Loucy (cell line): ENCODE data around the gene EPHB6.

Source experiments
- EZH2phosphoT487 ChIP-seq: fragments of 200-600 bp; IDR thresholded peaks from 2 replicates; pipeline ENCODE4 v1.6.1; 2018; ENCODE audit warnings: antibody characterized with exemption, mild to moderate bottlenecking, moderate library complexity, borderline replicate concordance
- TF ChIP-seq, protein P1 (sequence below): fragments of 200-600 bp; sonication (generic); conservative IDR thresholded peaks from 2 replicates; pipeline ENCODE4 v1.5.1; 2014; ENCODE audit warnings: mild to moderate bottlenecking, antibody characterized with exemption, low read length

DNA sequence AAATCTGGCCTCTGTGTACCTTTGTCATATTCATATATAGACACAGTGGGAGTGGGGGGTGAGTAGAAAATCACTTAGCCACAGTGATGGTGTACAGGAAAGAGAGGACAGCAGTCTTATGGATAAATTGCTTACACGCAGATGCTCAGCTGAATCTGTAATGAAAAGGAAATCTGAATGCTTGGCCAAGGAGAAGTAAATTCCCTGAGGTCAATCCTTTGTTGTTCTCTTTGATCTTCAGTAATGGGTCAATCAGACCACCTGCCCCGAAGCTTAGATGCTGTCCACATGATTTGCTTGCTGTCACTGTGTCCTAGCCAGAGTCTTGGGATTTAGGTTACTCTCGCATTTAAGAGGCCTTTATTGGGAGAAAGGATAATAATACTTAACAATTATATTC is 18.4 kb upstream of the EPHB6 start:
- no peak for TF ChIP-seq EZH2phosphoT487
- TF ChIP-seq, protein P1, sequence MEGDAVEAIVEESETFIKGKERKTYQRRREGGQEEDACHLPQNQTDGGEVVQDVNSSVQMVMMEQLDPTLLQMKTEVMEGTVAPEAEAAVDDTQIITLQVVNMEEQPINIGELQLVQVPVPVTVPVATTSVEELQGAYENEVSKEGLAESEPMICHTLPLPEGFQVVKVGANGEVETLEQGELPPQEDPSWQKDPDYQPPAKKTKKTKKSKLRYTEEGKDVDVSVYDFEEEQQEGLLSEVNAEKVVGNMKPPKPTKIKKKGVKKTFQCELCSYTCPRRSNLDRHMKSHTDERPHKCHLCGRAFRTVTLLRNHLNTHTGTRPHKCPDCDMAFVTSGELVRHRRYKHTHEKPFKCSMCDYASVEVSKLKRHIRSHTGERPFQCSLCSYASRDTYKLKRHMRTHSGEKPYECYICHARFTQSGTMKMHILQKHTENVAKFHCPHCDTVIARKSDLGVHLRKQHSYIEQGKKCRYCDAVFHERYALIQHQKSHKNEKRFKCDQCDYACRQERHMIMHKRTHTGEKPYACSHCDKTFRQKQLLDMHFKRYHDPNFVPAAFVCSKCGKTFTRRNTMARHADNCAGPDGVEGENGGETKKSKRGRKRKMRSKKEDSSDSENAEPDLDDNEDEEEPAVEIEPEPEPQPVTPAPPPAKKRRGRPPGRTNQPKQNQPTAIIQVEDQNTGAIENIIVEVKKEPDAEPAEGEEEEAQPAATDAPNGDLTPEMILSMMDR = no peak
